ENCODE measurements around the gene PNPLA7.
A peak's percentile ranks its signal among the peaks of the same experiment; 100 is the strongest.
"Not testable (repeated sequence)": the region's sequence is repeated elsewhere in the genome, so short reads cannot be mapped to it uniquely, and the experiment has no call there.

The PNPLA7 gene

GRCh38 chr9:137550231-137550621, at the start of gene PNPLA7:
TSS of gene PNPLA7 (minus strand) at chr9:137550402. CDS start at chr9:137550197, 205 bp downstream.
- peak; percentile 52 for DNase-seq

DNA sequence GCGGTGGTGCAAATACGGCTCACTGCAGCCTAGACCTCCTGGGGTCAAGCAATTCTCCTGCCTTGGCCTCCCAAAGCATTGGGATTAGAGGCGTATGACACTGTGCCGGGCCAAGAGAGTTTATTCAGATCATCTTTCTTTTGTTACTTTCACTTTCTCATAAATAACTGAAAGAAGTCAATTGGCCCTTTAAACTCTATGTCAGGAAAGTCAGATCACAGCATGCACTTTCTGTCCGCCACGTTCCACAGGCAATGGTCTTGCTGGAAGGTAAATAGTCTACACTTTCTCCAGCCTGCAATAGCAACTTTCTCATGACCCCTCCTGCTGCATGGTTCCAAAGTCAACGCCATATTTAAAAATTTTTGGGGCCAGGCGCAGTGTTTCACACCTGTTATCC, 48.7 kb upstream of the PNPLA7 start:
- DNase-seq: no peak

DNA sequence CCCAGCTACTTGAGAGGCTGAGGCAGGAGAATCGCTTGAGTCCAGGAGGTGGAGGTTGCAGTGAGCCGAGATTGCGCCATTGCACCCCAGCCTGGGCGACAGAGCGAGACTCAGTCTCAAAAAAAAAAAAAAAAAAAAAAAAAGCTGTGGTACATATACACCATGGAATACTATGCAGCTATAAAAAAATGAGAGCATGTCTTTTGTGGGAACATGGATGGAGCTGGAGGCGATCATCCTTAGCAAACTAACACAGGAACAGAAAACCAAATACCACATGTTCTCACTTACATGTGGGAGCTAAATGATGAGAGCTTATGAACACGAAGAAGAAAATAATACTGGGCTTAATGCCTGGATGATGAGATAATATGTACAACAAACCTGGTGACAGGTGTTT, 46.4 kb upstream of the PNPLA7 start:
- not testable (repeated sequence) for DNase-seq

DNA sequence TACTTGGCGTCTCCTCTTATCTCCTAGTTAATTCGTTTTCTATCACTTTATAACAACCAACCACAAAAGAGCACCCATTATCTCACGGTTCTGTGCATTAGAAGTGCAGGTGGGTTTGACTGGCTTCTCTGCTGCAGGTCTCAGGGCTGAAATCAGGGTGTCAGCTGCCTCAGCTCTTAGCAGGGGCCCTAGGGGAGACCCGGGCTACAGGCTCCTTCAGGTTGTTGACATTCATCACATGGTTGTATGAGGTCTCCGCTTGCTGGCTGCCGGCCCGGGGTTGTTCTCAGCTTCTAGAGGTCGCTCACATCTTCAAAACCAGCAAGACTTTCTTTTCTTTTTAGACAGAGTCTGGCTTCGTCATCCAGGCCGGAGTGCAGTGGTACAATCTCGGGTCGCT, 43.0 kb upstream of the PNPLA7 start:
- DNase-seq: no peak

DNA sequence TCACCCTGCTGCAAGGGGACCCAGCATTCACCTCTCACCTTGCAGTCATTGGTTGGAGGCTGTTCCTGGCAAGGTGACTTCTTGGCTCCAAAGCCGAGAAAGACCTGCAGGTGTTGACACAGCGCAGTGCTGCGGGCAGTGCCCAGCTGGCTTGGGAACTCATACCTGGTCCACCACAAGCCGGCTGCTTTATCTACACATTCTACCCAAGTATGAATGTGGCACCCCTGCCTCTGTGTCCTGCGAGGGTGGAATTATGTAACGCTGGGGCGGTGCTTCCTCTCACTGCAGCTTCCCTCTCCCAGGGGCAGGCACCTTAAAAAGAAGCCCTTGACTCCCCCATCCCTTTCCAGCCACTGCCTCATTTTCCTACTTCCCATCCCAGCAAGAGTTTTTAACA, 42.6 kb upstream of the PNPLA7 start:
- no peak for DNase-seq

DNA sequence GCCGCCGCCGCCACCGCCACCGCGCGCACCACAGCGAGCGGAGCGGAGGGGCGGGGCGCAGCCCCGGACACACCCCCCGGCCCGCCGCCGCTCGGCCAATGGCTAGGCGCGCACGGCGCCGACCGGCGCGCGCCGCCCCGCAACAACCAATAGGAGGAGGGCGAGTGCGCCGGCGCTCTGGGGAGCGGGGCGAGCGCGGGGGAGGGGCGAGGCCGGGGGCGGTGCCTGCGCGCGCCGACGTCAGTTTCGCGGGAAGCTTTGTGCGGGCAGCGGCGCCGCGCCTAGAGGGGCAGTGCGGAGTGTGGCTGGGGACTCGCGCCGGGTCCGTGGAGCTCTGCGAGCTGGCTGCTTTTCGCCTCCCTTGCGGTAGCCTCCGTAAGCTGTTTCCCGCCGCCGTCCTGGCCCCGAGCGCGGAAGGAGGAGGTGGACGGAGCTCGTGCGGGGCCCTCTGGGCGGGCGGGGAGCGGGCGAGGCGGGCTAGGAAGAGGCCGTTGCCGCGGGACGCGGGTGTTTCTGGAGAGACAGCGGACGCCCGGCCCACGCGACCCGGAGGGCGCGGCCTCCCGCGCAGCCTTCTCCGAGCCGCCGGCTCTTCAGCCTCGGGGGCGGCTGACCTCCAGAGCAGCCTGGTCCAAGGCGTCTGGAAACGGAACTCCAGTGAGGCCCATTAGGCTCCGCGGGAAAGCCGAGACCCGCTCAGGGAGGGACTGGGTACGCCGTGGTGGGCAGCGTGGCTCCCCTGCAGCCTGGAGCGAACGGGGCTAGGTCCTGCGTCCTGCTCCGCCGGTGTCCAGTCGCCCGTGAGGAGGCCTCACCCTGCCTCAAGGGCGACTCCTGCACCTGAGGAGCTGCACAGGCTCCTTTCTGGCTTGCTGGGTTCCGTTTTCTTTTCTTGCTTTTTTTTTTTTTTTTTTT, 40.5 kb upstream of the PNPLA7 start, which contains the start of gene ZMYND19:
Gene ZMYND19, minus strand, starts transcription at position 44 of the 915 bp plus-strand sequence. CDS start 249 bp downstream, outside the sequence.
- peak; percentile 71 for DNase-seq

DNA sequence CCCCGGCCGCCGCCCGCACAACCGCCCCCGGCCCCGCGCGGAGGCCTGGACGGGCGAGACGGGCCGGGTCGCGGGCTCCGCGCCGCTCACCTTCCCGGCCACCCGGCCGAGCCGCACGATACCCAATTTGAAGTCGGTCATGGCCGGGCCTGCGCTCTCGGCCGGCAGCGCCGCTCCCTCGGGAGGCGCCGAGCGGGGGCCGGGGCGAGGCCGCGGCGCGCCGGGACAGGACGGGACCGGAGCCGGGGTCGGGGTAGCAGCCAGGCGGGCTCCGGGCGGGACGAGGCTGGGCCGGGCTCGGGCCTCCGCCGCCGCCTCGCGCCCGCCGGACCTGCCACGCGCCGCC, 39.9 kb upstream of the PNPLA7 start:
- DNase-seq: no peak

- DNase-seq: no peak
Observed at GRCh38 chr9:137589441-137590122, 39.4 kb upstream of the PNPLA7 start.

GRCh38 chr9:137588891-137589290, 38.7 kb upstream of the PNPLA7 start:
- DNase-seq: no peak

DNA sequence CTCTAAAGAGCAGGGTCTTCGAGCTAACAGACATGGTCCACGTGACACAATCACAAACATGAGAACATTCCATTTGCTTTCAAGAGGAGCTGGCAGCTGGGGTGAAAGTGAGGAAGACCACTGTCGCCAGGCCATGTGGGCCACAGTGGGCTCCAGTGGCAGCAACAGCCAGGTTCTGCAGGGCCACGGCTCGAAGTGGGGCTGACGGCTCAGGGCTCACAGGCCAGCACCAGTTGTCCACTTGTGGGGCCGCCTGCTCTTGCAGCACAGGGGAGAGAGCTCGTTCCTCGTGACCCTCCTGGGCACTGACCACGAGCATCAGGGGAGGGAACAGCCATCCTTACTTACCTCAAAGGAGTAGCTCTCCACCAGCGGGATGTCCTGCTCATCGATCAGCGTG, 38.1 kb upstream of the PNPLA7 start:
- no peak for DNase-seq

DNA sequence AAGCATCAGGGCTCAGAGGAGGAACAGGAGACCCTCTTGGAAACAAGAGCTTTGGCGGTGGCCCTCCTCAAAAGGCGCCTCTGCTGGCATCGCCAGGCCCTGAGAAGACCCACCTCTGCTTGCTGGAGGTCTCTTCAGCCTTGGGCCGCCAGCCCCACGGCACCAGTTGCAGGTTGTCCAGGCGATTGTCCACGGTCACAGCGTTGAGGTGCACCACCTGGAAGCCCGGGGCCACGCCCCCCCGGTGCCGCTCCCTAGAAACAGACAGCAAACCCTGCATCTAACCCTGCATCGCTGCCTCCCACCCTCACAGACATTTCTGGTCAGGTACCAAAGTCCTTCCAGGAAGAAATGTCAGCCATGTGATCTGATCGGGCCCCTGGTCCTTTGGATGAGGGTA, 36.7 kb upstream of the PNPLA7 start:
- no peak for DNase-seq

GRCh38 chr9:137583957-137584356, 33.8 kb upstream of the PNPLA7 start:
- DNase-seq: no peak

DNA sequence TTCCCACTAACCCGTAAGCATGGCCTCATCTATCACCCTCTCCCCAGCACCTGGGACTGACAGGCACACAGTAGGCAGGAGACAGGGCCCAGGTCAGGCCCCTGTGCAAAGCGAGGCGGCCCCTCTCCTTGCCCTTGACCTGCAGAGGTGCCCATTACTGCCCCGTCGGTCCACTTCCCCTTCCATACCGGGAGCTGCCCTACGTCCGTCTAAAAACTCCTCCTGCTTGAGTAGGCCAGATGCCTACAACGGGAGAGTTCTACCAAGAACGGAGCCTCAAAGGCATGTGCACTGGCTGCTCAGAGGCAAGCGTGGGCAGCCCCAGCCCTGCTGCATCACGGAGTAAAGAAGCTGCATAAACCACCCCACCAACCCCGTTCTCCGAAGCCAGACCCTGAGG, 33.1 kb upstream of the PNPLA7 start:
- DNase-seq: no peak

DNA sequence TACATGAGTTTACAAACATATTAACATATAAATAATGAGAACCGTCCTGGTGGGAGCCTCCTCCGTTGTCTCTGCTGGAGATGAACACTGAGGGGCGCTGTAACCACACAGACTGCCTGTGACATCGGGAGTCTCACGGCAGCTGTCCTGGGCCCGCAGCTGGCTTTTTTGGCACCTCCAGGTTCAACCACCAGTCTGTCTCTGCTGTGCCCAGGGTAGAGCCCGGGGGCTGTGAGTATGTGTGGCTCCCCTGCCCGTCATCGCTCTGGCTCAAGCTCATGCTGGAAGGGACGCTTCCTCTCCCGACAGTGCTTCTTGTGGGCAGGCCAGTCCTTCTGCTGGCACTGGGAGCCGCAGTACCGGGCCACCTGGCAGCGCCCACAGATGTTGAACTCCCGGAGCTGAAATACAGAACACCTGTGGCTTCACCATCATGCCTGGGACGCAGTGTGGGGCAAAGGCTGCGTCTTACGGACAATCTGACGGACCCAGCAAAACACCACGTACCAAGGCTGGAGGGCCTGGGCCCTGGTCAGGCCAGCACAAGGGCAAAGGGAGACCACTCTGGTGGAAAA, 32.2 kb upstream of the PNPLA7 start:
- no peak for DNase-seq

DNA sequence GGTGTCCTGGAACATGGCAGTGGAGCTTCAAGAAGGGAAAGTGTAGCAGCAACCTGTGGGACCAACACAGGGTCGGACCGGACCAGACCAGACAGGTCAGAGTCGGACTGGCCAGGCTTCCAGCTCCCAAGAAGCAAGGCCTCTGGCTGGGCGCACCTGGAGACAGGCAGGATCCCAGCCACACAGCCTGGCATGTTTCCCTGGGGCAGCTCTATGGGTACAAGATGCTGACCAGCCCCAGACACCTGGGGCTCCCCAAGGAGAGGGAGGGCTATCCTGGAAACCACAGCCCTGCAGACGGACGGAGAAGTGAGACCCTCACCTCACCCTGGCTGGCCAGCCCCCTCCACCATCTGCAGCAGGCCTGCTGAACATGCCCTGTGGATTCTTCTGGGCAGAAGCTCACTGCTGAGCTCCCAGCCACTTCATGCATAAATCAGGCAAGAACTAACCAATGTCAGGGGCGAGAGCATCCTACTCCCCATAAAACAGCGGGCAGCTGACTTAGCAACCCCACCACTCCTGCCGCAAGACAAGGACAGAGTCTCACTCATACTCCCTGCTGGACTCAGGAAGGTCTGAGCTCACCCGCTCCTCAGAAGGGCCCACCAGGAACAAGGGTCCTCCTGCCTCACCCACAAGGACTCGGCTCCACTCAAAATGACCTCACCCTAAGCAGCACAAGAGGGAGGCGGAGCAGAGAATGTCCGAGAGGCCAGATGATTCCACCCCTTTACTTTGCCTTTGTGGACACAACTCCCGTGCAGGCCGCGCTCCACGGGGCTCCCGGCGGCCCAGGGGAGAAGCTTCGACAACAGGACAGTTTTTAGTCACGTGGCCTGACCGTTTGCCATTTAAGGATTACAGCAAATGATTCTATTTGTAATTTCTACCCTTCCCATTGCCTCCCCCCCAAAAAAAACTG, 31.4 kb upstream of the PNPLA7 start:
- DNase-seq: no peak

- no peak for DNase-seq
Observed at GRCh38 chr9:137580954-137581322, 30.7 kb upstream of the PNPLA7 start.

GRCh38 chr9:137580209-137580953, 30.2 kb upstream of the PNPLA7 start:
- DNase-seq: no peak

- no peak for DNase-seq
Observed at GRCh38 chr9:137579259-137579604, 29.0 kb upstream of the PNPLA7 start.

DNA sequence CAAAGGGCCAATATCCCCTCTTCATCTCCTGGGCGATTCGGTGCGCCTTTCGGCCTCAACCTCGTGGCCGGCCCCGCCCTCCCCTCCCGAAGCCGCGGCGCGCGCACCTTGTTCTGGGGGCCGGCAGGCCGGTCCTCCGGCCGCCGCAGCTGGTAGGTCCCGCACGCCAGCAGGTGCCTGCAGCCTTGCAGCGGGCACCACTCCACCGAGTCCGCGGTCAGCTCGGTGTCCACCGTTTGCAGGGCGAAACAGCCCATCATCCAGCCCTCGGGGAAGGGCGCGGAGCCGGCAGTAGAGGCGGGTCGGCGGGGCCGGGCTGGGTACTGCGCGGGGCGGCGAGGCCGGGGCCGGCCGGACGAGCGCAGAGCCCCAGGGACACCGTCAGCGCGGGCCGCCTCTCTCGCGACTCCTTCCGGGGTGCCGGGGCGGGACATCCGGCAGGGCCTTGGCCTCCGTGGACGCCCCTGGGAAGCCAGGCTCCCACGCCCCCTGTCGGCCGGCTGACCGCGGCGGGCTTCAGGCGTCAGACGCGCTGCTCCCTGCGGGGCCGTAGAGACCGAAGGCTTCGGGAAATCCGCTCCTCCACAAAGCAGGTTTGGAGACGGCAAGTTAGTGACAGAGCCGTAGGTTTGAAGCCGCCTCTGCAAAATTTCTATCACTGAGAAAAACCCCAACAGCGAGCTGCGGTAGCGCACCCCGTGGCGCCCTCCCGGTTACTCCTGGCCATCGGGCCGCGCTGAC, 28.5 kb upstream of the PNPLA7 start, which contains the start of gene DPH7:
Gene DPH7, minus strand, starts transcription at position 408 of the 741 bp plus-strand sequence. Its CDS starts 148 bp downstream, at position 260.
- peak; percentile 73 for DNase-seq

- no peak for DNase-seq
Observed at GRCh38 chr9:137575716-137576411, 25.7 kb upstream of the PNPLA7 start.

- no peak for DNase-seq
Observed at GRCh38 chr9:137575364-137575715, 25.1 kb upstream of the PNPLA7 start.
